ENCODE data around the gene HMGCL. TPM values are rescaled to one million over a fixed set of nuclear protein-coding genes. Genes with fewer than 3 reads are reported as not detected.

The HMGCL gene
- total RNA-seq, 1 experiment from 2014 or later, result 28.2 TPM

GRCh38 chr1:23772049-23772853 is 53.0 kb downstream of the HMGCL start:
- Histone ChIP-seq H3K27me3 (ENCODE audit: low read length) (no peaks in the 10 kb centered on the region), H4K20me1 (ENCODE audit: low read length) (no peaks in the 10 kb centered on the region), H3K4me1 (ENCODE audit: insufficient read depth, low read length) (peaks cover 10% of the 10 kb centered on the region), H3K9me2 (replicated peaks; ENCODE audit: low read length) (no peaks in the 10 kb centered on the region), H3K4me2 (ENCODE audit: low read length) (peak overlapping the region; percentile 62), H3K9me3 (ENCODE audit: low read length) (no peaks in the 10 kb centered on the region), H3K9ac (ENCODE audit: low read length) (no peak overlapping the region), H3F3A (ENCODE audit: low read length, unreplicated experiment) (no peaks in the 10 kb centered on the region), H3K27ac (ENCODE audit: low read length) (no peak overlapping the region), H3K79me2 (ENCODE audit: low read length) (peaks cover 12% of the 10 kb centered on the region), H2AFZ (ENCODE audit: low read length) (peak overlapping the region; percentile 74), H3K4me3 (ENCODE audit: low read length) (peak overlapping the region; percentile 46; the same call in 1 of the 2 replicates), H3K36me3 (ENCODE audit: low read depth, low read length) (no peaks in the 10 kb centered on the region)
- DNase-seq (peak; percentile 88), ATAC-seq (peak; percentile 99)
- TF ChIP-seq, protein P1, sequence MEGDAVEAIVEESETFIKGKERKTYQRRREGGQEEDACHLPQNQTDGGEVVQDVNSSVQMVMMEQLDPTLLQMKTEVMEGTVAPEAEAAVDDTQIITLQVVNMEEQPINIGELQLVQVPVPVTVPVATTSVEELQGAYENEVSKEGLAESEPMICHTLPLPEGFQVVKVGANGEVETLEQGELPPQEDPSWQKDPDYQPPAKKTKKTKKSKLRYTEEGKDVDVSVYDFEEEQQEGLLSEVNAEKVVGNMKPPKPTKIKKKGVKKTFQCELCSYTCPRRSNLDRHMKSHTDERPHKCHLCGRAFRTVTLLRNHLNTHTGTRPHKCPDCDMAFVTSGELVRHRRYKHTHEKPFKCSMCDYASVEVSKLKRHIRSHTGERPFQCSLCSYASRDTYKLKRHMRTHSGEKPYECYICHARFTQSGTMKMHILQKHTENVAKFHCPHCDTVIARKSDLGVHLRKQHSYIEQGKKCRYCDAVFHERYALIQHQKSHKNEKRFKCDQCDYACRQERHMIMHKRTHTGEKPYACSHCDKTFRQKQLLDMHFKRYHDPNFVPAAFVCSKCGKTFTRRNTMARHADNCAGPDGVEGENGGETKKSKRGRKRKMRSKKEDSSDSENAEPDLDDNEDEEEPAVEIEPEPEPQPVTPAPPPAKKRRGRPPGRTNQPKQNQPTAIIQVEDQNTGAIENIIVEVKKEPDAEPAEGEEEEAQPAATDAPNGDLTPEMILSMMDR (conservative IDR thresholded peaks at IDR 0.05; ENCODE audit: low read depth, low read length), result peak; percentile 90
- TF ChIP-seq EZH2phosphoT487 (IDR thresholded peaks at IDR 0.05; ENCODE audit: borderline replicate concordance, low read length), result no peak
- intact Hi-C loops (cut with micrococcal nuclease), result loop anchor here (1.0 kb wide), 2 partner anchors 82 to 145 kb away; no protein-coding TSS in a partner anchor
- no TSS peak for BruUV-seq (replicated peaks)
- ChIA-PET POLR2A (ENCODE audit: unreplicated experiment) (no interaction called here), CTCF (interaction anchor here (0.5 to 1.0 kb wide), 9 partner anchors 16 to 258 kb away, joined by 3 to 10 read pairs (median 4); no protein-coding TSS in a partner anchor)

DNA sequence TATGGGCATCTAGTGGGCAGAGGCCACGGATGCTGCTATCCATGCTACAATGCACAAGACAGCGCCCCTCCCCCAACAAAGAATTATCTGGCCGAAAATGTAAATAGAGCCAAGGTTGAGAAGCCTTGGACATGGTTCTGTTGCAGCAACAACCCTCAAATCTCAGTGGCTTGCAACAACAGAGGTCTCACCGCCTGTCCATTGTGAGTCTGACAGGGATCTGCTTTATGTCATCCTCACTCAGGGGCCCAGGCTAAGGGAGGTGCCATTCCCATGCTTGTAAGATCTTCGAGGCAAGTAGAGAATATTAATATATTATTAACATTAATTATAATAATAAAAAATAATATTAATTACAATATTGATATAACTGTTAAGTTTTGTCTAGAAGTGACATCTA is 56.5 kb downstream of the HMGCL start:
- no TSS peak for BruUV-seq (replicated peaks)
- ChIA-PET CTCF (no interaction called here), POLR2A (ENCODE audit: unreplicated experiment) (no interaction called here)
- Histone ChIP-seq H3K36me3 (ENCODE audit: low read depth, low read length) (no peaks in the 10 kb centered on the region), H3K9me2 (replicated peaks; ENCODE audit: low read length) (no peaks in the 10 kb centered on the region), H3K4me3 (ENCODE audit: low read length) (no peak overlapping the region), H3K9me3 (ENCODE audit: low read length) (no peaks in the 10 kb centered on the region), H3K27me3 (ENCODE audit: low read length) (no peaks in the 10 kb centered on the region), H3K4me1 (ENCODE audit: insufficient read depth, low read length) (peaks cover 4% of the 10 kb centered on the region; the same call in 1 of the 2 replicates), H3F3A (ENCODE audit: low read length, unreplicated experiment) (no peaks in the 10 kb centered on the region), H3K27ac (ENCODE audit: low read length) (no peak overlapping the region), H3K9ac (ENCODE audit: low read length) (no peak overlapping the region), H3K4me2 (ENCODE audit: low read length) (no peak overlapping the region), H4K20me1 (ENCODE audit: low read length) (no peaks in the 10 kb centered on the region), H3K79me2 (ENCODE audit: low read length) (no peaks in the 10 kb centered on the region), H2AFZ (ENCODE audit: low read length) (no peak overlapping the region)
- intact Hi-C loops (cut with micrococcal nuclease), result no loop called here
- ATAC-seq (no peak), DNase-seq (no peak)
- TF ChIP-seq, protein P1 (conservative IDR thresholded peaks at IDR 0.05; ENCODE audit: low read depth, low read length), result no peak
- TF ChIP-seq EZH2phosphoT487 (IDR thresholded peaks at IDR 0.05; ENCODE audit: borderline replicate concordance, low read length) (no peak), EZH2 (IDR thresholded peaks at IDR 0.05; ENCODE audit: low read length, unreplicated experiment) (no peak)

GRCh38 chr1:23763041-23763577 is 62.1 kb downstream of the HMGCL start:
- no peaks in the 10 kb centered on the region for H3K9me3 ChIP-seq (ENCODE audit: low read length)
- H3K4me3 ChIP-seq (ENCODE audit: low read length), result no peak overlapping the region
- TF ChIP-seq EZH2 (IDR thresholded peaks at IDR 0.05; ENCODE audit: low read length, unreplicated experiment), result no peak
- no peak for TF ChIP-seq EZH2phosphoT487 (IDR thresholded peaks at IDR 0.05; ENCODE audit: borderline replicate concordance, low read length)
- TF ChIP-seq, protein P1 (conservative IDR thresholded peaks at IDR 0.05; ENCODE audit: low read depth, low read length), result no peak
- H3K27ac ChIP-seq (ENCODE audit: low read length), result no peak overlapping the region
- no peaks in the 10 kb centered on the region for H3K9me2 ChIP-seq (replicated peaks; ENCODE audit: low read length)
- DNase-seq (no peak), ATAC-seq (no peak)
- H3K79me2 ChIP-seq (ENCODE audit: low read length), result no peaks in the 10 kb centered on the region
- intact Hi-C loops (cut with micrococcal nuclease), result no loop called here
- no TSS peak for BruUV-seq (replicated peaks)
- no peak overlapping the region for H3K4me2 ChIP-seq (ENCODE audit: low read length)
- no peak overlapping the region for H2AFZ ChIP-seq (ENCODE audit: low read length)
- H3K27me3 ChIP-seq (ENCODE audit: low read length), result no peaks in the 10 kb centered on the region
- no peaks in the 10 kb centered on the region for H3K4me1 ChIP-seq (ENCODE audit: insufficient read depth, low read length)
- no peaks in the 10 kb centered on the region for H3F3A ChIP-seq (ENCODE audit: low read length, unreplicated experiment)
- H4K20me1 ChIP-seq (ENCODE audit: low read length), result no peaks in the 10 kb centered on the region
- ChIA-PET CTCF (no interaction called here), POLR2A (ENCODE audit: unreplicated experiment) (no interaction called here)
- H3K9ac ChIP-seq (ENCODE audit: low read length), result no peak overlapping the region
- peaks cover 34% of the 10 kb centered on the region for H3K36me3 ChIP-seq (ENCODE audit: low read depth, low read length)

Data from PC-3 (cell line).